Stimulated activated CD4-positive, alpha-beta T cell treated with anti-CD3 and anti-CD28 coated beads, Interleukin-2, amount 100 ng/mL, for 24 hours (primary cell): ENCODE measurements around the gene HDAC7.
"Not testable (repeated sequence)": the region's sequence is repeated elsewhere in the genome, so short reads cannot be mapped to it uniquely, and the experiment has no call there.

Experiments
- DNase-seq, 2 donors: peaks; one replicate each; pipeline ENCODE4 v3.0.0-alpha.2; 2020

The HDAC7 gene

DNA sequence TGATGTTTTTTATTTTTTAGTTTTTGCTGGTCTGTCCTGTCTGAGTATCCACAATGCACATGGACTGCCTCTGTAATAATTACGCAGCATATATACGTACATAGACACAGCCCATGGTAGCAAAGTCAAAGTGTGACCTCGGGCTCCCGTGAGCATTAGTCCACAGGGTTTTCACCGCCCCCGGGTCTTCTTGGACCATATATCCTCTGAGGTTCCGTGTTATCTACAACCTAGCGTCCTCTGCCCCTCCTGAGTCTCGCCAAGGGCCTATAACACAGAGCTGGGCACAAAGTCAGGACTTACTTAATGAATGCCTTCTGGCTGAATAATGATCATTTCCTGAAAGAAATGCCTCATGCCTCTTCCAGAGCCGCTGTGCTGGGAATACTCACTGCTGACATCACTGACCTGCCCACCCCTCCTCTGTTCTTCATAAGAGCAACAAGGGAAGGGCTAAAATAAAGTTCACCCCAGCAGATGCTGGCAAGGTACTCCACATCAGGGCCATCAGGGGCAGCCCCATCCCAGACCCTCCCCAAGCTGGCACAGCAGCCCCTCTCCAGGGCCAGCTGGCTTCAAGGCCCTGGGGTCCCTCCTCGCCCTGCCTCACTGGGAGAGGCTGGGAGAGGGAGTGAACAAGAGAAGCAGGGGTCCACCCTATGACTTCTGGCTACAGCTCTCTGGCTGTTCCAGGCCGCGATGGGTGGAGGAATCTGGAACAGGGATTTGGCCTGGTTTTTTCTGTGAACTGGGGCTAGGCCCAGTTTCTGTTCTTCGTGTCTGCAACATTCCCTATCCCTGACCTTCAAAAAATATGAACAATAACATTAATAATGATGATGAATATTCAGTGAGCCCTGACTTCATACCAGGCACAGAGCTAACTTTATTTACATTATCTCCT lies 7.9 kb downstream of the HDAC7 start:
- DNase-seq: no peak

DNA sequence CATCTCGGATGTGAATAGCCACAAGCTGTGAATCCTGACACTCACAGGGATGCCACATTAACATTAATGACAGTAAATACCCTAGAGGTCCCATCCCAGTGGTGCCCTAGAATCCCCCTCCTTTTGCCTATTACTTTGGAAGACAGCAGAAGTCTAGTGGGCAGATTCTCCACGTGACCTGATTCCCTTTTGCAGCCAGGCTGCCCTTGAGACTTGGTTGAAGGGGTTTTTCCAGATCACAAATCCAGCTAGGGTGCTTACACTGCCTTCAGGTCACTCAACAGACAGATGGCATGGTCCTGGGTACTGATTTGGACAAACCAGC lies 8.7 kb downstream of the HDAC7 start:
- DNase-seq: no peak

DNA sequence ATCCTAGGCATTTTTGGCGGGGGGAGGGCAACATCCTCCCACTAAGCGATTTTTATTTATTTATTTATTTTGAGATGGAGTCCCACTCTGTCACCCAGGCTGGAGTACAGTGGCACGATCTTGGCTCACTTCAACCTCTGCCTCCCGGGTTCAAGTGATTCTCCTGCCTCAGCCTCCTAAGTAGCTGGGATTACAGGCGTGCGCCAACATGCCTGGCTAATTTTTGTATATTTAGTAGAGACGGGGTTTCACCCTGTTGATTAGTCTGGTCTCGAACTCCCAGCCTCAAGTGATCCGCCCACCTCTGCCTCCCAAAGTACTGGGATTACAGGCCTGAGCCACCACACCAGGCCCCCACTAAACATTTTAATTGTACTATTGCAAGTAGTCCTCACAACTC lies 10.2 kb downstream of the HDAC7 start:
- DNase-seq: not testable (repeated sequence)

GRCh38 chr12:47808574-47809365 lies 10.9 kb downstream of the HDAC7 start:
- peak; percentile 50 to 69 for DNase-seq

- DNase-seq: peak; percentile 78 to 85
Observed at GRCh38 chr12:47808050-47808449, 11.7 kb downstream of the HDAC7 start.

GRCh38 chr12:47807338-47807737 lies 12.4 kb downstream of the HDAC7 start:
- no peak for DNase-seq

DNA sequence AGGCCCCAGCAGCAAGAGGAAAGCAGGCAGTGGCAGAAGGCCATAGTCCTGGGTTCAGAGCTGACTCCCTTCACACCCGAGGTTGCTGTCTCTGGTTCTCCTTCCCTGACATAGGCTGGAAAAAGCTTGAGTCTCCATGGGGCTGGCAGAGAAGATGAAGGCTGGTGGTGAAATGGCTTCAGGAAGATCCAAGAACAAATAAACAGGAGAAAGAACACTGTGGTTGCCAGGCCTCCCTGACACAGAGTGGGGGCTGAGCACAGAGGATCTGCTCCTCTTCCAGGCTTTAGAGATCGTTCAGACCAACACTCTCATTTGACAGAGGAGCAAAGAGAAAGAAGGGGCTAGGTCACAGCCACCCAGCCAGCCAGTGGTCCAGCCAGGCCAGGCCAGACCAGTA lies 14.3 kb downstream of the HDAC7 start:
- DNase-seq: no peak

DNA sequence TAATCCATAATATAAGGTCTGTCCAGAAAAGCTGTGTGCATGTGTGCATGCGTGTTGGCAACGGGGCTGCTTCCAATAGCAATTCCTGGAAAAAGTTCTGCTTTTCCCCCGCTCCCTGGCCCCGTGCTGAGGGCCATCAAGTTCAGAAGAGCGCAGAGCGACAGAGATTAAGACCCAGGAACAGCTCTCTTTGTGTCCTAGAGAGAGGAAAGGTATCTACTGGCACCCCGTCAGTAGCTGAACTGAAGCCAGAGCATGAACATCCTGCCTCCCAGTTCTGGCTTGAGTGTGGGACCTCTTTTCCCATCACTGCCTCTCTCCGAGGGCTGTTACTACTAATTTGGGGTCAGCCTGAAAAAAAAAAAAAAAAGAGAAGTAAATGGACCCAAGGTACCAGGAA lies 15.5 kb downstream of the HDAC7 start:
- no peak for DNase-seq

DNA sequence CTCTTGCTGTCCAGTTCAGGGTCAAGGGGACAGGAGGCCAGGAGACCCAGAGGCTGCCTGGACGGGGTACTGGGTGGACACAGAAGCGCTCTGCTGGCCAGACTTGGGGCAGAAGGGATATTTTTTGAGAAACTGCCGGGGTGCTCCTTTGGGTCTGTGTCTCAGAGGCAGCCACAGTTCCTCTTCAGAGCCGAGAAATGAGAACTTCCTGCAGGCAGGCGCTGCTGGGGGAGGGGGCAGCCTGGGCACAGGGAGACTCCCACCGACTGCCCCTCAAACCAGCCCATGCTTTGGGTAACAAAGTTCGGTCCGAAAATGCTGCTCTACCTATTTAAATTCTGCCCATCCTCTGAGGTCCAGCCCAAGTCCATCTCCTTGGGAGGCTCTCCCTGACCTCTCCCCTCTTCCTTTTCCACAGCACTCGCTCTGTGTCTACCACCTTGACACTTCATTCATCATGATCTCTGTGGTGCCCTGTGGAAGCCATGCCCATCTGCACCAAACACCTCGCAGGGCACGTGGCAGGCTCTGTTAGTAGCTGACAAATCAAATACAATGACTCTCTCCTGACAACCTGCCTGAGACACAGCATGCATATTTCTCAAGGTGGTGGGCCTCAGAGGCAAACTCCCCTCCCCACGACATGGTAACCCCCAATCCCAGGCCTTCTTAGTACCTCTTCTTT lies 16.4 kb downstream of the HDAC7 start:
- no peak for DNase-seq

- DNase-seq: no peak
Observed at GRCh38 chr12:47802312-47802711, 17.4 kb downstream of the HDAC7 start.

GRCh38 chr12:47801904-47802246 lies 17.8 kb downstream of the HDAC7 start:
- DNase-seq: no peak

DNA sequence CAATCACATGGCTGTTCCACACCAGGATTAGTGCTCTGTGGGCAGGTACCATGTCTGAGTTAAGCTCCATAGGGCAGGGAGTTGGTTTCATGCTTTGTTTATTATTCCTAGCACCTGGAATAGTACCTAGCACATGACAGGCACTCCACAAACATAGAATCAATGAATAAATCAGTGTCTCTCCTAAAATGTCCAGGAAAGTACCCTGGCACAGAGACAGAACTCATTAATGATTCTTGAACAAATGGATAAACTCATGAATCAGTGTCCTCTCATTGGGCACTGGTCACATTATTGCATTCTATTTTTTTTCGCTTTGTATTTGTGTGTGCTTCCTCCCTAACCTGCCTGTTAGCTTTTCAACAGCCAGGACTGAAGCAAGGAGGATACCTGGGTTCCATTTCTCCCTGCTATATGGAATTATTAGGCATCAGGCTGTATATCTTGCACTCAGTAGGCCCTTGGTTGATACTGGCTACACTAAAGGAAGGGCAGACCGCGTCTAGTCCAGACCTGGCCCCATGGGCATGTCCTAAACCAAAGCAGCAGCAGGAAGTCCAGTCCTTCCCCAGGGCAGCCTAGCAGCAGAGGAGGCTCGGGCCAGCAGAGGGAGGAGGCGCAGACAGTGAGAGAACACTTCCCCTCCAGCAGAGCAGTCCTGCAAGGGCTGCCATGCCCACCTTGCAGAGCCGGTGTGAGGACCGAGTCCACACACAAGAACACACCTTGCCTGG lies 18.4 kb downstream of the HDAC7 start:
- no peak for DNase-seq

DNA sequence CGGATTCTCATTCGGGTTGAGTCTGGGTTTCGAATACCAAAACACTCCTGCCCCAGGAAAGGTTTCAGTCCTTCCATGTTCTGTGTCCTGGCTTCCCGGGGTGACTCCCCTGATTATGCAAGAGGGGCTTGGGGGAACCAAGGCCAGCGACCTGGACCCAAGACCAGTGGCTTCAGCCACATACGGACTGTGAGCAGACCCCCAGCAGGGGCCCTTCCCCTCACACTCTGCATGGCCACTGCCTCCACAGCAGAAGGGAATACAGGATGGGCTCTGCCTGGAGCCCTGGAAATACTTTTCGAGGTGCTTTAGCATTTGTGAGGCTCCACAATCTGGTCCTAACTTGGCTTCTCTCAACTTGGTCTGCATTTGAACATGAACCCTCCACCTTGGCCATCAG lies 19.1 kb downstream of the HDAC7 start:
- DNase-seq: no peak

DNA sequence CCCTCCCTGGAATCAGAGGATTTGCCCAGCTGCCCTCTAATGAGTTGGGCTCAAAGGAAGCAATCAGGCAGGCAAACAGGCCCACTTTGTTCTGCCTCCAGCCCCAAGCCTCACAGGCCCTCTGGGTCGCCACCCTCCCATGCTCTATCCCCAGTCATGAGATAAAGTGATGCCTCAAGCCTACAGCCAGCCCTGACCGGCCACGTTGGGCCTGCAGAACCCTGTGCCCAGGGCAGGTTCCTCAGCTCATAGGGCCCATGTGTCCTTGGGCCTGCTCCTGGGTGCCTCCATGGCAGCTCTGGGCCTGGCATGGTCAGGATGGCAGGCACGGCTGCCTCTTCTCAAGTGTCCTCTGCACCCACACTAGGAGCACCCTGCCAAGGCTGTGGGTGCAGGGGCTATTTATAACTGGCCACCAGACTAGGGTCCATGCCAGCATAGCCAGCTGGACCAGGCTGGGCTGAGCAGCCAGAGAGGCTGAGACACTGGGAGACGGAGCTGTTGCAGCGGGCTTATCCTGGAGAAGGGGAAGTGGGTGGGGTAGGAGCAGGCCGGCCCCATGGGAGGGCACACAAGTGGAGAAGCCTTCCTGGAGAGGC lies 20.2 kb downstream of the HDAC7 start:
- DNase-seq: no peak

GRCh38 chr12:47798382-47798948 lies 21.2 kb downstream of the HDAC7 start:
- DNase-seq: no peak

DNA sequence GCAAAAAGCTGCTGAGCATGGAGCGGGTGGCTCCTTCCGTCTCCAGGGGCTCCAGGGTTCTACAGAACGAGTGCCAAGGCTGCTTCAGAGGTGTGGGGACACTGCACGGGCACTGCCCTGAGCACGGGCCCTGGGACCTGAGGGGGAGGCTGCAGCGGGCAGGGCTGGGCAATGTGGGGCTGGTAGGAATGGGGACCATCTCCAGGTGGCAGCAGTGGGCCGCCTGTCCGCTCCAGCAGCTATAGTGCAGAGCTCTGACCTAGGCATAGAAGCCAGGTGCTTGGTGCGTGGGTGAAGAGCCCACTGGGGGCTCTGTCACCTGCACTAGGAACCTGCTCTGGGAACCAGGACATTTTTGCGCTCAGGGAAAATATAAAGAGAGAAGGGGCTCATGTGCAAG lies 22.3 kb downstream of the HDAC7 start:
- no peak for DNase-seq

DNA sequence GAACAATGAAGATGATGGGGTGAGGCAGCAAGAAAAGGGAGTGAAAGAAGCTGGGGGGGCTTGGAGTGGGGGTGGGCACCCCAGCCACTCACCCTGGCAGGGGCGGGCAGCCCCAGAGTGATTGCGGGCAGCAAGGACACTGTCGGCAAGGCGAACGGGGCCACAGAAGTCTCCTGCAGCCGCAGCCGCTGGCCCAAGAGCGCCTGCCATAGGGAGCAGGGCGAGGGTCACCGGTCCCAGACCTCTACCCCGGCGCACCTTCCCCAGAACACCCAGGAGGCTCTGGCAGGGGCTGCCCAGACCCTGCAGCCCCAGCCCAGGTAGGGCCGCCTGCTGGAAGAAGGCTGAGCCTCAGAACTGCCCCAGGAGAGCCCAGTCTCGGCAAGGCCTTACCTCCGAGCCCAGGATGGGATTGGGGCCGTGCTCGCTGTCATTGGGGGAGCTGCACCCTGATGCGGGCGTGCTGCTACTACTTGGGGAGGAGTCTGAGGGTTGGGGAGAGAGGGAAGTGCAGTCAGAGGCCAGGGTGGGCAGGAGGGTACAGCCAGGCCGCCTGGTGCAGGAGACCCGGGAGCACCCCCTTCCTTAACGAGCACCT lies 23.8 kb downstream of the HDAC7 start:
- no peak for DNase-seq

GRCh38 chr12:47795121-47795813 lies 24.4 kb downstream of the HDAC7 start:
- DNase-seq: no peak

DNA sequence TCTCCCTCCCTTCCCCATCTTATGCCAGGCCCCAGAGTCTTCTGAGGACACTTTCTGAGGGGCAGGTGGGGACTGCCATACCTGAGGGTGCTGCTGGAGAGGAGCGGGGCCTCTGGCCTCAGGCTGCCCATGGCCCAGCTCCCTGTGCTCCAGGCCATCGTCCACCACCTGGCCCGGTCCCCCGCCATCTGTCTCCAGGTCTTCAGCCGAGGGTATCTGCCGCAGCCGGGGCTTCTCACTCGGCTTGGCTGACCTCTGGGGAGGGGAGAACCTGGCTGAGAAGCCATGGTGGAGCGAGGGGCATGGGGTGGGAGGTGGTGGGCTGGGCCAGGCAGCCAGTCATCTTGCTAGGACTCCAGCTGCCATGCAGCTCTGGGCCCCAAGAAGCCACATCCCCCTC lies 25.0 kb downstream of the HDAC7 start:
- no peak for DNase-seq

- DNase-seq: no peak
Observed at GRCh38 chr12:47793015-47793681, 26.6 kb downstream of the HDAC7 start.

- DNase-seq: no peak
Observed at GRCh38 chr12:47791874-47792273, 27.8 kb downstream of the HDAC7 start.
